Tibial artery (tissue), 4 donors: ENCODE measurements around the gene EPG5.

Experiments used
- DNase-seq, 2 donors: peaks; one replicate each; pipeline ENCODE4 v3.0.0-alpha.2; 2019
- H3K27ac ChIP-seq, 2 donors: fragments of 200-600 bp; sonication (generic) in 1 of 2; 1 replicate in 1 of 2; 2 replicates in 1 of 2; pipeline ENCODE4 v1.5.1; 2018 to 2019; ENCODE audit warnings: mild to moderate bottlenecking in 1 of 2
- H3K27me3 ChIP-seq, 2 donors: fragments of 200-600 bp; sonication (generic) in 1 of 2; one replicate each; pipeline versions ENCODE4 v1.5.1 to v1.6.0; 2016 to 2019
- H3K36me3 ChIP-seq, 3 donors: fragments of 200-600 bp; sonication (generic) in 2 of 3; one replicate each; pipeline ENCODE4 v1.5.1; 2016 to 2019; ENCODE audit warnings: mild to moderate bottlenecking in 2 of 3
- H3K4me1 ChIP-seq, 4 donors: fragments of 200-600 bp; sonication (generic) in 2 of 4; 1 replicate in 3 of 4; 2 replicates in 1 of 4; pipeline ENCODE4 v1.5.1; 2016 to 2019
- H3K4me3 ChIP-seq, 2 donors: fragments of 200-600 bp; sonication (generic) in 1 of 2; 1 replicate in 1 of 2; 2 replicates in 1 of 2; pipeline ENCODE4 v1.5.1; 2018 to 2019; ENCODE audit warnings: mild to moderate bottlenecking in 2 of 2
- H3K9me3 ChIP-seq, 3 donors: fragments of 200-600 bp; sonication (generic) in 1 of 3; one replicate each; pipeline ENCODE4 v1.5.1; 2016 to 2019
- CTCF ChIP-seq, 2 experiments: fragments of 200-600 bp in 1 of 2; fragments of 450-650 bp in 1 of 2; IDR thresholded peaks; one replicate each; pipeline ENCODE4 v1.5.1; 2017 to 2019; ENCODE audit warnings: antibody characterized with exemption in 2 of 2, mild to moderate bottlenecking in 1 of 2, moderate library complexity in 1 of 2
- intact Hi-C: fragments of 100-400 bp; cut with DNase I; formaldehyde crosslinking; loops from one replicate; pipeline ENCODE4 v1.15.0; 2023; ENCODE audit warnings: low total_unique reads

EPG5 gene

GRCh38 chr18:45856531-45856930 lies 110.6 kb downstream of the EPG5 start:
- no peaks in the 10 kb centered on the region for H3K4me1 ChIP-seq
- H3K4me3 ChIP-seq = no peak overlapping the region
- H3K36me3 ChIP-seq = peaks cover 71 to 97% (median 90%) of the 10 kb centered on the region in 3 donors
- no peak overlapping the region for H3K27ac ChIP-seq
- intact Hi-C loops = no loop called here
- no peak for DNase-seq
- no peaks in the 10 kb centered on the region for H3K9me3 ChIP-seq
- no peaks in the 10 kb centered on the region for H3K27me3 ChIP-seq
- TF ChIP-seq CTCF (IDR thresholded peaks at IDR 0.05) = no peak

- no peak for TF ChIP-seq CTCF (IDR thresholded peaks at IDR 0.05)
- no peak overlapping the region for H3K4me3 ChIP-seq
- no peaks in the 10 kb centered on the region for H3K9me3 ChIP-seq
- intact Hi-C loops = no loop called here
- no peaks in the 10 kb centered on the region for H3K4me1 ChIP-seq
- peaks cover 52 to 95% (median 77%) of the 10 kb centered on the region in 3 donors for H3K36me3 ChIP-seq
- H3K27ac ChIP-seq = no peak overlapping the region
- no peaks in the 10 kb centered on the region for H3K27me3 ChIP-seq
- no peak for DNase-seq
Observed at GRCh38 chr18:45854036-45854586, 113.0 kb downstream of the EPG5 start.

GRCh38 chr18:45852631-45853030 lies 114.5 kb downstream of the EPG5 start:
- no peak for DNase-seq
- H3K27me3 ChIP-seq = no peaks in the 10 kb centered on the region
- H3K4me1 ChIP-seq = no peaks in the 10 kb centered on the region
- TF ChIP-seq CTCF (IDR thresholded peaks at IDR 0.05) = no peak
- intact Hi-C loops = no loop called here
- no peak overlapping the region for H3K4me3 ChIP-seq
- no peak overlapping the region for H3K27ac ChIP-seq
- peaks cover 37 to 94% (median 62%) of the 10 kb centered on the region in 3 donors for H3K36me3 ChIP-seq
- no peaks in the 10 kb centered on the region for H3K9me3 ChIP-seq

GRCh38 chr18:45851161-45851925 lies 115.8 kb downstream of the EPG5 start:
- DNase-seq = no peak
- intact Hi-C loops = no loop called here
- H3K9me3 ChIP-seq = no peaks in the 10 kb centered on the region
- H3K4me1 ChIP-seq = no peaks in the 10 kb centered on the region
- H3K27ac ChIP-seq = no peak overlapping the region
- no peaks in the 10 kb centered on the region for H3K27me3 ChIP-seq
- no peak overlapping the region for H3K4me3 ChIP-seq
- H3K36me3 ChIP-seq = peaks cover 26 to 81% (median 50%) of the 10 kb centered on the region in 3 donors
- no peak for TF ChIP-seq CTCF (IDR thresholded peaks at IDR 0.05)

- H3K27me3 ChIP-seq = no peaks in the 10 kb centered on the region
- H3K36me3 ChIP-seq = peaks cover 20 to 69% (median 37%) of the 10 kb centered on the region in 3 donors
- H3K4me1 ChIP-seq = no peaks in the 10 kb centered on the region
- H3K4me3 ChIP-seq = no peak overlapping the region
- TF ChIP-seq CTCF (IDR thresholded peaks at IDR 0.05) = peak in 1 of 2 experiments; percentile 19
- no peak for DNase-seq
- no peak overlapping the region for H3K27ac ChIP-seq
- H3K9me3 ChIP-seq = no peaks in the 10 kb centered on the region
- intact Hi-C loops = no loop called here
Observed at GRCh38 chr18:45850021-45850420, 117.1 kb downstream of the EPG5 start.
